ENCODE data around the gene STEAP4.
A peak's percentile ranks its signal among the peaks of the same experiment; 100 is the strongest.
"Not testable (repeated sequence)": the region's sequence is repeated elsewhere in the genome, so short reads cannot be mapped to it uniquely, and the experiment has no call there.

STEAP4 gene

DNA sequence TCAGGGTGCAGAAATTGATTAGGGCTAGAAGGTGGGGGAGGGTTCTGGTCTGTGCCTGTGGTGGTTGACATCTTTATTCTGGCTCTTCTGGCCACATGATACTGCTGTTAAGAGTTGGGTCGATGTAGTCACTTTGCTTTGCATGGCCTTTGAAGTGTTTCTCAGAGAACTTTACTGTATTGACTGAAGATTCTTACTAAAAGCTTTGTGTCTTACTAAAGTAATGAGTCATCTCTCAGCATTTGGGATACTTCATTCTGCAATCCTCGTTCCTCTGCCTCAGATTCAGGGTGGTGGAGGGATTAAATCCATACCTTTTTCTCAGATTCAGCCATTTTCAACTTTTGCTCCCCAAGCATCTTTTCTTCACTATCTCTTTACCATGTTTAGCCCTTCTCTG is 38.6 kb downstream of the STEAP4 start:
- DNase-seq (ENCODE audit: low spot score): no peak

DNA sequence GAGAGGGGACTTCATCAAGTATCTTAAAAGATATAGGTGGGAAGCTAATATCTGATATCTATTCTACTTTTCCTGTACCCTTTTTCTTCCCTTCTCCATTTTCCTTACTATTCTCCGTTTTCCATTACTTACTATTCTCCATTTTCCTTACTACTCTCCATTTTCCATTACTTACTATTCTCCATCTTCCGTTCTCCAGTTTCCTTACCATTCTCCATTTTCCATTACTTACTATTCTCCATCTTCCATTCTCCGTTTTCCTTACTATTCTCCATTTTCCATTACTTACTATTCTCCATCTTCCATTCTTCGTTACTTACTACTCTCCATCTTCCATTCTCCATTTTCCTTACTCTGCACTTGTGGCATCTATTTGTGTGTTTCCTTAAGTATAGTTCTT is 39.3 kb downstream of the STEAP4 start:
- no peak for DNase-seq (ENCODE audit: low spot score)

DNA sequence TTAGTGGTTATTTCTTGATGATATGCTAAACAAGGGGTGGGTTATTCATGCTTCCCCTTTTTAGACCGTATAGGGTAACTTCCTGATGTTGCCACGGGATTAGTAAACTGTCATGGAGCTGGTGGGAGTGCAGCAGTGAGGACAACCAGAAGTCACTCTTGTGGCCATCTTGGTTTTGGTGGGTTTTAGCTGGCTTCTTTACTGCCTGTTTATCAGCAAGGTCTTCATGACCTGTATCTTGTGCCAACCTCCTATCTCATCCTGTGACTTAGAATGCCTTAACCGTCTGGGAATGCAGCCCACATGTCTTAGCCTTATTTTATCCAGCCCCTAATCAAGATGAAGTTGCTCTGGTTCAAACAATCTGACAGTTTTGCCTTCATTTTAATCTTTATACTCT is 41.7 kb downstream of the STEAP4 start:
- not testable (repeated sequence) for DNase-seq (ENCODE audit: low spot score)

DNA sequence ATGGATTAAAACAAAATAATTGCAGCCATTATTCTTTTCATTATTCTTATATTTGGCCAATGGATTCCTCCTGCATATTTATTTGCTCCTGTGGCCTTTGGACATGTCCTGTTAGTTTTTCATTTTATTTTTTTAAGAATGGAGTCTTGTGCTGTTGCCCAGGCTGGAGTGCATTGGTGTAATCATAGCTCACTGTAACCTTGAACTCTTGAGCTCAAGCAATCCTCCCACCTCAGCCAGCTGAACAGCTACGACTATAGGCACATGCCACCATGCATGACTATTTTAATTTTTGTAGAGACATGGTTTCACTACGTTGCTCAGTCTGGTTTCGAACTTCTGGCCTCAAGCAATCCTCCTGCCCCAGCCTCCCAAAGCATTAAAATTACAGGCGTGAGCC is 44.1 kb downstream of the STEAP4 start:
- DNase-seq (ENCODE audit: low spot score): no peak

DNA sequence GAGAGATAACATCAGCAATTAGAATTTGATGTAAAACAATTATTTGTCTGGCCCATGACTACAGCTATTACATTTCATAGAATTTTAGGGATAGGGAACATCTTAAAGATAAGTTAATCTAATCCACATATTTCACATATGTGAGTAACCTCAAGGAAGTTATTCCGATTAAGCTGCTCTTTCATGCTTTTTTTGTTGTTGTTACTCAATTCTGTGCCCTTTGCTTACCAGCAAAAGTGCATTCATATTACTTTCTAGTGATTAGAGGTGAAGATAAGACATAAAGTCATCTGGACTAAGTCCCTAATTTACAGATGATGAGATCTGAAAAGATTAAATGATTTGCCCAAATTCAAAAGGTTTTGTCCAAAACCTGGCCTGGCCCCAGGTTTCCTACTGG is 46.0 kb downstream of the STEAP4 start:
- DNase-seq (ENCODE audit: low spot score): no peak

DNA sequence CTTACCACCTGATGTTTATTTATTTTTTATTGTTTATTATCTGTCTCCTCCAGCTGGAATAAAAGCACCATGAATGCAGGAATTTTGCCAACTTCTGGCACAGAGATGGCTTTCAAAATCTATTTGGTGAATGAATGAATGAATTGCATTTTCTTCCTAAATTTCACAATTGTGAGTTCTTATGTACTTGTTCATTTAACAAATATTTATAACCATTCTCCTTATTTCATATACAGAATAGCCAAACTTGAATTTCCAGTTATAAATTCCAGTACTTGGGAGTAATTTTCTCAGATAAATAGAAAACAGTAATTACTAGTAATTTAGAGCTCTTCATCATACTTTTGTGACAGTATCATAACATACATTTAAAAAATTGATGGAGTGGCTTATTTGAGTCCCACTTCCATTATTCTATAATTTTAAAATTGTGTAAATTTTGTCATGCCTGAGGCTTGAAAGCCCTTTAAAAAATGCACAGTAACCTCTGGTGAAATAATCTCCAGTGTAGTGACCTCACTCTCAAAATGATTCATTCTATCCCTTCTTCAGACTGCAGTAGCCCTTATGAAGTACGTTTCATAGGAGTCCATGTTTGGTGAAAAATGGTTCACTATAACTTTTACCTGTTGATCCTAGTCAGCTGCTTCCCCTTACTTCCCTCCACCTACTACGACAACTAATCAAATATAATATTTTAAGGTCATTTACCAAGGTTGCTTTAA is 46.9 kb downstream of the STEAP4 start:
- no peak for DNase-seq (ENCODE audit: low spot score)

DNA sequence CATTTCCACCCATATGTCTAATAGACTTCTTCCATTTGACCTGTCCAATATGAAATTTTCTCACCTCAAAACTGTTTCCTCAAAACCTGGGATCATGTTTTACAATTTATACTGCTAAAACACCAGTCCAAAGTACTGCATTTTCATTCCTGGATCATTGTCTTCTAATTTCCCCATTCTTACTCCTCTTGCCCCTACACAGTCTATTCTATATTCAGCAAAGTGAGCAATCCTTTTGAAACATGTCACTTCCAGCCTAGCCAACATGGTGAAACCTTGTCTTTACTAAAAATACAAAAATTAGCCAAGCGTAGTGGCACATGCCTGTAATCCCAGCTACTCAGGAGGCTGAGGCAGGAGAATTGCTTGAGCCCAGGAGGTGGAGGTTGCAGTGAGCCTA is 48.4 kb downstream of the STEAP4 start:
- not testable (repeated sequence) for DNase-seq (ENCODE audit: low spot score)

DNA sequence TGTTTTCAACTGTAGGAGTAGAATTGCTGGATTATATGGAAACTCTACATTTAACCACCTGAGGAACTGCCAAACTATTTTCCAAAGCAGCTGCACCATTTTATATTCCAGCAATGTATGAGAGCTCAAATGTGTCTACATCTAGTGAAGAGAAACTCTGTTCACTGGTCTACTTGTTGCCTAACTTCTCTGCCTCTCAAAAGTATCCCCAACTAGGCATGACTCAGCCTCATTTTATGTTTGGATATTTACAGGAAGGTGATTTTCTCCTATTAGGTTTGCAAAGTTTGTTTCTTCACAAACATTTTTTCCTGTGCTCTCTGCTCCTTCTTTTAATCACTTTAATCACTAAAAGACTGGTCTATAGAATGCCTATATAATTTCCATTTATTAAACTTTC is 49.8 kb downstream of the STEAP4 start:
- DNase-seq (ENCODE audit: low spot score): no peak

DNA sequence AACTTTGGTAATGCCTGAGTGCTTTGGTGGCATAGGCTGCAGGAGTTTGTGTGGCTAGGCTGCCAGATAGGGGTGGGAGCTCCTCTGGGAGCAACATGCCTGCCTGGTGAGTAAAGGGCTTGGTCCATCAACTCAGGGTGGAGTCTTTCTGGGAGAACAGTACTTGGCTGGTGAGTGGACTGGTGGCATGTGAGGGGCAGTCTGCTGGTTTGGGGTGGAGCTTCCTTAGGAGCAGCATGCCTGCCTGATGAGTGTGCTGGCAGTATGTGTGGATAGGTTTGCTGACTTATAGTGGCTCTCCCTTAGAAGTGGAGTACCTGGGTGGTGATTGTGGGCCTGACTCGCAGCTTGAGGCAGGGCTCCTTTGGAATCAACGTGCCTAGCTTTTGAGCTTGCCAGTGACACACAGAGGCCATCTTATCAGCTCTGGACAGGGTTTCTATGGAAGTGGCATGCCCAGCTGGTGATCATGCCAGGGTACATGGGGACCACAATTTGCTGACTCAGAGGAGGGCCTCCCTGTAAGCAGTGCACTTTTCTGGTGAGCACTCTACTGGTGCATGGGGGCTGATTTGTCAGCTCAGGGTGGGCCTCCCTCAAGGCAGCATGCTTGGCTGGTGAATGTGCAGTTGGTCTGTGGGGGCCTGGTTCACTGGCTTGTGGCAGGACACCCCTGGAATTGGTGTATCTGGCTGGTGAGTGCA is 51.8 kb downstream of the STEAP4 start:
- no peak for DNase-seq (ENCODE audit: low spot score)

DNA sequence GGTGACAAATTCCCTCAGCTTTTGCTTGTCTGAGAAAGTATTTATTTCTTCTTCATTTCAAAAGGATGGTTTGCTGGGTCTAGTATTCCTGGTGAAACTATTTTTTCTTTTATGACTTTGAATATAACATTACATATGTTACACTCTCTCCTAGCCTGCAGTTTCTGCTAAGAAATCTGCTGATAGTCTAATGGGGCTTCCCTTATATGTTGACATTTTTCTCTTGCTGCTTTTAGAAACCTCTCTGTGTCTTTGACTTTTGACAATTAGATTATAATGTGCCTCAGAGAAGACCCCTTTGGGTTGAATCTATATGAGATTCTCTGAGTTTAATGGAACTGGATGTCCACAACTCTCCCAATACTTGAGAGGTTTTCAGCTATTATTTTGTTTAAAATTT is 53.1 kb downstream of the STEAP4 start:
- no peak for DNase-seq (ENCODE audit: low spot score)

DNA sequence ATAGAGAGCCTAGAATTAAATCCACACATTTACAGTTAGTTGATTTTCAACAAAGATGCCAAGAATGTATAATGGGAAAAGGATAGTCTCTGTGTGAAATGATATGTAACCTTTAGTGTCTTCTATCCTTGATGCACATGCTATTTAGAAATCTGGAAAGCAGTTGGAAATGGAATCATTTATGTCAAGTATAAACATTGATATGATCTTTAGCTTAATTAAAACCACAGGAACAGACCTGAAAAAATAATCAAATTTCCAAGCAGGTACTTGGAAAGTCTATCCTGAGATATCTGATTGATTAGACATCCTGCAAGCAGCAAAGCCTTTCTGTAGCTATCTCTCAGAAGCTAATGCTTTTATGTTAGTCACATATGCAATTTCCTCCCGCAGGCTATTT is 62.4 kb downstream of the STEAP4 start:
- no peak for DNase-seq (ENCODE audit: low spot score)

DNA sequence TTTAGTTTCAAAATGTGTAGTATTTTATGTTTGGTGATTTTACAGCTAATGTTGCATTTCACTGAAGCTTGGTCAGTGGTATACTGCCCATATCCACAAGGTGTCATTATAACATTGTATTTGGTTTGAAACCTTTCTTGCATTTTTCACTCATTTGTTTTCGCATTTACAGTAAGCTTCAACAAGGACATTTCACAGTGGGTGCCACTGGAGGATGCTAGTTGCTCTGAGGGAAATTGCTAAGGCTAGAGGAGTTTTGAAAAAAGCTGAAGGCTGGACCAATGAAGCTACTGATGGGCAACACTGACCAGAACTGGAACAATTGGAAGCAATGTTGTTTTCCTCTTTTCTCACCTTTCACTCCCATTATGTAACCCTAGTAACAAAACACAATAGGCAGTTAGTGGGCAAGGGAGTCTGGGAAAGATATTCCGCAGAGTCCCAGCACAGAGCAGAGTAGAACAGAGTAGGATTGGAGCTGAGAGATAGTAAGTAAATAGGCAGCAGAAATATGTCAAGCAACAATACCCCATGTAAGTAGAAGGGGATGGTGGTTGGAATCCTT is 63.3 kb downstream of the STEAP4 start:
- DNase-seq (ENCODE audit: low spot score): peak; percentile 19

DNA sequence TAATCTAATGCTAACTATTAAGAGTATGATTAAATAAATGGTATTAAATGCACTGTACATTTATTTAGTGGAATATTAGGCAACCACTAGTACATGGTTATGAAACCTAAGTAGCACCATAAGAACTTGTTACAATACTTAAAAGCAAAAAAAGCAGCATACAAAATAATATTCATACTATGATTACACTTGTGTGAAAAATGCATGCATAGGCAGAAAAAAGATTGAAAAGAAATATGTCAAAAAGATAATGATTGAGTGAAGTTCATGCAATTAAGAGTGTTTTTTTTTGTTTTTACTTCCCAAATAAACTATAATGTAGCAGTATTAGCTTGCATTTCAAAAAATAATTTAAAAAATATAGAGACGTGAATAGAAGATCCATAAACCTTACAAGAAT is 66.8 kb downstream of the STEAP4 start:
- DNase-seq (ENCODE audit: low spot score): no peak

DNA sequence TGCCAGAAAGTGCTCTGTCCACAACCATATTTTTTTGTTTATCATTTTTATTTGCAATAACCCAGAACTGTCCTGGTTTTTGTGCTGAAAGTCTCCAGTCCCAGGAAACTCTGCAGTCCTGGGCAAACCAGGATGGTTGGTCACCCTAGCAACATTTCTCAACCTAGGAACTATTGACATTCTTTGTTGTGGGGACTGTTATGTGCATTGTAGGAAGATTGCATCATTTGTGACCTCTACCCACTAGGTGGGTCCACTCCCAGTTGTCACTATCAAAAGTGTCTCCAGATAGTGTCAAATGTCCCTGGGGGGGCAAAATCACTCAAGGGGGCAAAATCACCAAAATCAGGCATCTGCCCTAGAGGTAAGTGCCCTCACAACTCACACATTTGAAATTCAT is 72.9 kb downstream of the STEAP4 start:
- peak; percentile 31 for DNase-seq (ENCODE audit: low spot score)

DNA sequence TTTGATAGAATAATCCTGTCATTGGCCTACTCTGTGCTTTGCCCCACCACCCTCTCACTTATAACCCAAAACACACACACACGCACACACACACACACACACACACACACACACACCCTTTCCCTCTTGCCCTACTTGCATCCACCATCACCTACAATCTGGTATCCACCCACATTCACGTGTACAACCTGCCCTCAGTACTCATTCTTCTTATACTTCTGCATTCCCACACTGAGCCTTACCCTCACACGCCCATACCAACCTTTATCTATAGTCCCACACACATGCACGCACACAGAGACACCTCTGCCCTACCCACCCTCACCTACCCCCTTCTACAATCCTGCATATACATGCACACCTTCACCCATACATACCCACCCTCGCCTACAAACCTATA is 76.0 kb downstream of the STEAP4 start:
- no peak for DNase-seq (ENCODE audit: low spot score)

DNA sequence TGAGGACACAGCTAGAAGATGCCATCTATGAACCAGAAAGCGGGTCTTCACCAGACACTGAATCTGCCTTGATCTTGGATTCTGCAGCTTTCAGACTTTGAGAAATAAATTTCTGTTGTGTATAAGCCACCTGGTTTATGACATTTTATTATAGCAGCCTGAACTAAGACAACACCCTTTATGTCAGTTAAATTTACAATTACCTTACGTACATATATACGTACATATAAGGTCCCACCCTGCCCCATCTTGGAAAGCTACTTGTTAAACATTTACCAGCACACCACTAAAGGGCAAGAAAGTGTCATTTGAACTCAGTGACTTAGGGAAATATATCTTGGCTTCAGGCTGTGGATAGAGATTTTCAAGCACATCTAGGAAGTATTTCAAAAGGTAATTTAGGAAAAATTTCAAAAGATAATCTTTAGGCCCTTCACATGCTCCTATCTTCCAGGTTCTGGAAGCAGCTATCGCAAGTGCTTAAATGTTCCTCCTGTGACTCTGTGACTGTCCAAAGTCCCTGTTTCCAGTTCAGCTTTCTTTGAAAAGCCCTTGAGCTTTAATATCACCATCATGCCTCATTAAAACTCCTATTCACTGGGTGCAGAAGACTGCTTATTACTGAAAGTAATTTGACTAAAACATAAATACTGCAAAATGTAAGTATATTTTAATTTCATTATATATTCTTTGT is 77.2 kb downstream of the STEAP4 start:
- no peak for DNase-seq (ENCODE audit: low spot score)

DNA sequence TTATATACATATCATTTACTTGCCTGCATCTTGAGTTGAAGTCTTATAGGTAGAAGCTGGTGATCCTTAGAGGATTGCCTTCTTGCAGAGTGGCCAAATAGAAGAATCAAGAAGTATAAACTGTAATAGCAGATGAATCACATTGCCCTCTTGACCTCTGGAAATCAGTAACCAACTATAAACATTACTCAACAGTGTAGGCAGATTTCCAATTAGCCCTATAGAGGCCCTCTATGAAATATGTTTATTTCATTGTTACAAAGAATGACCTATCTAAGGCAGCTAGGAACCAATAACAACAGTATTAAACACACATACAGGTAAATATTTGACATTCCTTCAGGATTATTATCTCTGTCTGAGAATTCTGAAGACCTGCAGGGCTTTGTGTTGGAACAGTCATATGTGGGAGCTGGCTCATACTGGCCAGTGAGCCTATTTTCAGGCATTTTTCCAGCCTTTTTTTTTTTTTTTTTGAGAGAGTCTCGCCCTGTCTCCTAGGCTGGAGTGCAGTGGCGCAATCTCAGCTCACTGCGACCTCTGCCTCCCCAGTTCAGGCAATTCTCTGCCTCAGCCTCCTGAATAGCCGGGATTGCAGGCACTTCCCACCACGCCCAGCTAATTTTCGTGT is 79.7 kb downstream of the STEAP4 start:
- no peak for DNase-seq (ENCODE audit: low spot score)

DNA sequence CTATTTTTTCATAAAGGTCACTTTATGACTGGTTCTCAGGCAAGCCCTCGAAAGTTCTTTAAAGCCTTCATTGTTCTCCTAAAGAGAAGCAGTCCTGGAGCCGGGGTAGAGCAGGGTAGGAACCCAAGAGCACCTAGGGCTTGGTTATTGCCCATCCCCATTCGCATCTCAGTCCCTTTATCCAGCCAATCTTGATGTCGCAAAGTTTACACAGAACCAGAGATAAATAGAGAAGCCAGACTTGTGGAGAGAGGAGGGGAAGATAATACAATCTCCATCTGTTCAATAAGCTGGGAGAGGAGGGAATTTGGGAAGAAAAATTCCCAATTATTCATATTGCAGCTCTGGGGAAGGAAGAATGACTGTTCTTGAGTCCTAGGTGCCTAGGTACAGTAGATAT is 80.5 kb downstream of the STEAP4 start:
- DNase-seq (ENCODE audit: low spot score): no peak

DNA sequence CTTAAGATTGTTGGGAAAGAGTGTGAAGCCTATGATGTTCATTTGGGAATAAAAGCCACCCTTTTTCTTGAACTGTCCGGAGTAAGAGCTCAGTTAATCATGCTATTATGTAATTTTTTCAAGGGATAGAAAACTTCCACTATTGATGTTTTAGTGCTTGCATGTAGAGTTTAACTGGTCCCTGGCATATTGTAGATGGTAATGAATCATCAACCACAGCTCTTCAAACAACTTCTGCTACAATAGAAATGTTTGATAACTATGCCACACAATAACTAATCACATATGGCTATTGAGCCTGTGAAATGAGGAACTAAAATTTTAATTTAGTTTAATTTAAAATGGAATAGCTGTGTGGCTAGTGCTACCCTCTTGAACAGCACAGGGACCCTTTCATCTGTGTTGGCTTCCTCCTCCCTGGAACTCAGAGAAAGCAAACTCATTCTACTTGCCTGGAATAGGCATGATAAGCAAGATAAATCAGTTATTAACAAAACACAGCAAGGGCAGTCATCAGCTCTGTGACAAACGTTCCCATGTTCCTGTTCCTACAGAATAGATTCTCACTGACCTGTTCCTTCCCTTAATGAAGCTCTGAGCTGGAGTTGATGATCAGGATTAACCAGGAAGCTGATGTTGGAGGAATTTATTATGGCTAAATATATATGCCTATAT is 82.0 kb downstream of the STEAP4 start:
- no peak for DNase-seq (ENCODE audit: low spot score)

DNA sequence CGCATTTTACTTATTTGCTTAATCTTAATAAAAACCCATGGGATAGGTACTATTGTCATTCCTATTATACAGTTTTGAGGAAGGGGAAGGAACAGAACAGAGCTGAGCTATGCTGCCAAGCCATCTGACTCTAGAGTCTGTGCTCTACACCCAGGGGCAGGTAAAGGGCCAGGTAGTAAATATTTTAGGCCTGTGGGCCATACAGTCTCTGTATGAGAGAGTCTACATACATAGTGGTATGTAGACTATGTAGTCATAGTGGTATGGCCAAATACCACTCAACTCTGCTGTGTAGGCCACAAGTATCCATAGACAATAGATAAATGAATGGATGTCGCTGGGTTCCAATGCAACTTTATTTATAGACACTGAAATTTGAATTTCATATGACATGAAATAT is 83.4 kb downstream of the STEAP4 start:
- DNase-seq (ENCODE audit: low spot score): no peak
